HFFc6 (cell line): ENCODE results near the gene RBM28. TPM values are rescaled to one million over a fixed set of nuclear protein-coding genes. Genes with fewer than 3 reads are reported as not detected.

Experiments
- DNase-seq: peaks from one replicate; pipeline ENCODE4 v3.0.0-alpha.2; 2018
- H3K27ac Mint-ChIP-seq: 2 replicates; pipeline ENCODE4 v1.8.0; 2020; ENCODE audit warnings: mild to moderate bottlenecking, mixed read lengths
- H3K27me3 Mint-ChIP-seq: 2 replicates; pipeline ENCODE4 v1.8.0; 2021; ENCODE audit warnings: mild to moderate bottlenecking, moderate library complexity, mixed read lengths; ENCODE audit not compliant: insufficient read depth
- H3K36me3 Mint-ChIP-seq: 2 replicates; pipeline ENCODE4 v1.8.0; 2021; ENCODE audit warnings: low read depth, mixed read lengths
- H3K4me1 Mint-ChIP-seq: 2 replicates; pipeline ENCODE4 v1.8.0; 2020; ENCODE audit warnings: low read depth, mixed read lengths
- H3K4me3 Mint-ChIP-seq: 2 replicates; pipeline ENCODE4 v1.8.0; 2020; ENCODE audit warnings: mild to moderate bottlenecking, moderate library complexity, mixed read lengths
- H3K9me3 Mint-ChIP-seq: 2 replicates; pipeline ENCODE4 v1.8.0; 2020; ENCODE audit warnings: mild to moderate bottlenecking, mixed read lengths
- CTCF ChIP-seq: fragments of 200-600 bp; sonication (generic); IDR thresholded peaks from 2 replicates; pipeline ENCODE4 v1.5.0; 2021; ENCODE audit warnings: antibody characterized with exemption, mild to moderate bottlenecking
- total RNA-seq, 6 experiments: library from RNA; stranded (reverse); fragmentation: NEBNext Ultra II Directional; extraction: Animal tissue kit (Norgen Biotek cat#: 25700); gene quantifications; 2 replicates in 1 of 6; 3 replicates in 5 of 6; pipeline ENCODE4 v1.2.3, GENCODE V29; 2021

RBM28 gene
- total RNA-seq, 6 experiments from 2014 or later = 36.1 to 44.4 (median 37.8) TPM

- Mint-ChIP-seq H3K4me3 (no peak overlapping the region), H3K36me3 (peaks cover 54% of the 10 kb centered on the region), H3K9me3 (no peaks in the 10 kb centered on the region), H3K27ac (no peak overlapping the region), H3K27me3 (no peaks in the 10 kb centered on the region; the same call in 1 of the 2 replicates), H3K4me1 (no peaks in the 10 kb centered on the region)
- DNase-seq = no peak
- TF ChIP-seq CTCF = no peak
These were observed 33.2 kb downstream of the RBM28 start for GRCh38 chr7:128310499-128310898.

DNA sequence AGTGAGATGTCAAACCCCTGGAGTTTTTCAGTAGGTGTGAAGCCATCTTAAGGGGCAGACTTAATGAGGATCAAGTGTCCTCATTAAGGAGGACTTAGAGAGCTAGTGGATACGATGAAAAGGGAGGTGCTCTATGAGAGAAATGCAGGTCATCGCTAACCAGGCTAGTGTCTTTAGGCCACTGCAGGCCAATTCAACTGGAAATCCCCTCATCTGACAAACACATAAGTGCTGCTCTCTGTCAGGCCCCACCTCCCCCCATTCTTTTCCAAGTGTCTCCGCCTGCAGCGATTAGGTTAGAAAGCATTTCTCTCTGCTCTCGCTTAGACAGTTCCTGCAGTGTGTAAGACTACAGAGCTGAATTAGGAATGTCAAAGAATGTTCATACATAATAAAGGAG lies 33.7 kb downstream of the RBM28 start:
- DNase-seq = no peak
- Mint-ChIP-seq H3K4me1 (no peaks in the 10 kb centered on the region), H3K27ac (no peak overlapping the region), H3K36me3 (peaks cover 51% of the 10 kb centered on the region), H3K4me3 (no peak overlapping the region), H3K9me3 (no peaks in the 10 kb centered on the region), H3K27me3 (no peaks in the 10 kb centered on the region; the same call in 1 of the 2 replicates)
- no peak for TF ChIP-seq CTCF

- Mint-ChIP-seq H3K36me3 (peaks cover 45% of the 10 kb centered on the region), H3K4me1 (no peaks in the 10 kb centered on the region), H3K27ac (no peak overlapping the region), H3K27me3 (no peaks in the 10 kb centered on the region; the same call in 1 of the 2 replicates), H3K9me3 (no peaks in the 10 kb centered on the region), H3K4me3 (no peak overlapping the region)
- no peak for TF ChIP-seq CTCF
- no peak for DNase-seq
These were observed 34.6 kb downstream of the RBM28 start for GRCh38 chr7:128309124-128309523.

GRCh38 chr7:128307061-128307460 lies 36.6 kb downstream of the RBM28 start:
- H3K27me3 Mint-ChIP-seq = no peaks in the 10 kb centered on the region; the same call in 1 of the 2 replicates
- TF ChIP-seq CTCF = no peak
- H3K36me3 Mint-ChIP-seq = peaks cover 33% of the 10 kb centered on the region
- no peak overlapping the region for H3K4me3 Mint-ChIP-seq
- no peaks in the 10 kb centered on the region for H3K4me1 Mint-ChIP-seq
- no peaks in the 10 kb centered on the region for H3K9me3 Mint-ChIP-seq
- H3K27ac Mint-ChIP-seq = no peak overlapping the region
- DNase-seq = no peak

DNA sequence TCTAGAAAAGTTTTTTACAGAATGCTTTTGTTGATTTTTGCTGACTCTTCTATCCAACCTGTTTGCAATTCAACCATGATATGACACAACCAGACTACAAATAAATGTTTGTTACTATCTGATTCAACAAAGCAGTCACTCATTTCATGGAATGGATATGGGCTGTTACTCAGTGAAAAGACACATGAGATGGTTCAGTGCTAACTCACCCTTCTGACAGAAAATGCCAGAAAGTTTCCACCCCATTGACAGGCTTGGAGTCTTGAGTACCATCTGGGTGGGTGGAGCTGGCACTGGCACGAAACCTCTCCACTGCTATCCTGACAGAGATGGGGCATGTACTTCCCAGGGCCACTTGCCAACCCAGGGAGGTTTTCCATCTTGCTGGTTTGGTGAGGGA lies 39.5 kb downstream of the RBM28 start:
- H3K36me3 Mint-ChIP-seq = peaks cover 27% of the 10 kb centered on the region
- no peaks in the 10 kb centered on the region; the same call in 1 of the 2 replicates for H3K27me3 Mint-ChIP-seq
- no peak for TF ChIP-seq CTCF

DNA sequence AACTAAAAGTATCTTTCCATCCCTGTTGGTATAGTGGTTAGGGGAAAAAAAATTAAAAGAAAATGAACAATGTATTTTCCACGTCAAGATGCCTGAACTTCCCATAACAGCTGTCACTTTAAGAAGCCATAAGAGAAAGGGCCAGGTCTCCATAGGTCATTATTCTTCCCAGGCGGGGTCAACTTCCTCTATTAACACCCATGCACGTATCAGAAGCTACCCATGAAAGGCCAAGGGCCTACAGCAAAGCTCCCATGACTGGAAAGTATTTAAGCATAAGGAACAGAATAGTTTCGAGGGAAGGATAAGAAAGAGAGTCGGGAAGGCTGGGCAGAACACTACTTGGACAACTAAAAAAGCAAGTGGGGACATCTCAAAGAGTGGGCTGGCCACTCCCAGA lies 40.1 kb downstream of the RBM28 start:
- TF ChIP-seq CTCF = no peak
- Mint-ChIP-seq H3K4me3 (no peak overlapping the region), H3K9me3 (no peaks in the 10 kb centered on the region), H3K4me1 (no peaks in the 10 kb centered on the region), H3K27ac (no peak overlapping the region), H3K36me3 (peaks cover 22% of the 10 kb centered on the region), H3K27me3 (no peaks in the 10 kb centered on the region; the same call in 1 of the 2 replicates)
- DNase-seq = no peak

More for the DNA sequence above, 39.5 kb downstream of the RBM28 start:
- Mint-ChIP-seq H3K9me3 (no peaks in the 10 kb centered on the region), H3K4me1 (no peaks in the 10 kb centered on the region), H3K4me3 (no peak overlapping the region), H3K27ac (no peak overlapping the region)
- no peak for DNase-seq
